Fibroblast of skin of abdomen (primary cell): ENCODE measurements around the gene LRCH1.
A peak's percentile ranks its signal among the peaks of the same experiment; 100 is the strongest.

ENCODE experiments used
- DNase-seq: peaks from one replicate; pipeline ENCODE4 v3.0.0-alpha.2; 2013

The LRCH1 gene

DNA sequence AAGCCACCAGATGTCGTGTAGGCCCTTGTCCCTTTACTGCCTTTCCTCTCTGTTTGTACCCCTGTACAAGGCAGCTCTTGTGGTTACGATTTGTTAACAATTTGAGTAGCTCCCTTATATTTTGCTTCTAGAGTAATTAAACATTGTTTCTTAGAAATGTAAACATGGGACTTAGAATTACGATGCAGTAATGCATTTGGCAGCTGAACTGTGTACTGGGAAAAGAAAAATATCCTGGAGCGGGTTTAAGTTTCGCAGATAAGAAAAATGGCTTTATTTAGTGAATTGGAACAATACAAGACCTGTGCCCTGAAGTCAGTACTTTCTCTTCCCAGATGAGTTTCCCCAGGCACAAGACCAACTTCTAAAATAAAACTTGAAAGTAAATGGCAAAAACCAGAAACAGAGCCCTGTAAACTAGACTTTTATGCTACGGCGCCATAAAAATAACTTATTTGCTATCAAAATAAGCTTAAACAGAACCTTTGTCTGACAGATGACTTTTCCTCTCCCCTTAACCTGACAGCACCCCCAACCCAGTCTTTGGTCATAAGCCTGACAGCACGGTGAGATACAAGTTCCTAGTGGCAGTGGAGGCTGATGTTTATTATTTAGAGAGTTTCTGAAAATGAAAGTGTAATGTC lies 63.0 kb downstream of the LRCH1 start:
- DNase-seq: no peak

DNA sequence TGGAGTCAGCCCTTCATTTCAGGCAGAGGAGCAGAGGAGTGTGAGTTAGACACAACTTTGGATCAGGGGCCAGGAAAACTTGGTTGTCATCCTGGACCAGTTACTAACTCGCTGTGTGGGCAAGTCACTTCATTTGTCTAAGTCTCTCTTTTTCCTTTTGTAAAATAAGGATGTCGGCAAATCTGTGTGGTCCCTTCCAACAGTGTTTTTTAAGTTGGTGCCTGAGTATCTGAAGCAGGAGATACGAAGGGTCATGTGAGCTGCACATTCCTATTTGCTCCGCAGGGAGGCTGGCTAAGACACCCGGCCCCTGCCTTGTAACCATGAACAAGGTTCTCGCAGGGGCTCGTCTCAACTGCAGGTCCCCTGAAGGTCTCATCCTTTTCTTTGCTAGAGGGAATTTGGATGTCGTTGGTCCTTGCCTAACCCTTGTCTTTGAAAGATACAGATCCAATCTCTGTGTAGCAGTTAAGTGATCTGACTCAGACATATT lies 64.3 kb downstream of the LRCH1 start:
- no peak for DNase-seq

DNA sequence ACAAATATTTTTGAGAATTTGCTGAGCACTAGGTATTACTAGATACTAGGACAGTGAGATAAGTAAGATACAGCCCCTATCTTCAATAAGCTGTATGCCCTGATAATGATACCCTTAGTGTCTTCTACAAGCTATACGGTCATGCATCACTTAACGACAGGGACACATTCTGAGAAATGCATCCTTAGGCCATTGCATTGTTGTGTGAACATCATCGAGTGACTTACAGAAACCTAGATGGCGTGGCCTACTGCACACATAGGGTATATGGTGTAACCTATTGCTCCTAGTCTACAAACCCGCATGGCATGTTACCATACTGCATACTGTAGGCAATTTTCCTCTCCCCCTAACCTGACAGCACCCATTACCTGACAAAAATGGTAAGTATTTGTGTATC lies 64.9 kb downstream of the LRCH1 start:
- no peak for DNase-seq

DNA sequence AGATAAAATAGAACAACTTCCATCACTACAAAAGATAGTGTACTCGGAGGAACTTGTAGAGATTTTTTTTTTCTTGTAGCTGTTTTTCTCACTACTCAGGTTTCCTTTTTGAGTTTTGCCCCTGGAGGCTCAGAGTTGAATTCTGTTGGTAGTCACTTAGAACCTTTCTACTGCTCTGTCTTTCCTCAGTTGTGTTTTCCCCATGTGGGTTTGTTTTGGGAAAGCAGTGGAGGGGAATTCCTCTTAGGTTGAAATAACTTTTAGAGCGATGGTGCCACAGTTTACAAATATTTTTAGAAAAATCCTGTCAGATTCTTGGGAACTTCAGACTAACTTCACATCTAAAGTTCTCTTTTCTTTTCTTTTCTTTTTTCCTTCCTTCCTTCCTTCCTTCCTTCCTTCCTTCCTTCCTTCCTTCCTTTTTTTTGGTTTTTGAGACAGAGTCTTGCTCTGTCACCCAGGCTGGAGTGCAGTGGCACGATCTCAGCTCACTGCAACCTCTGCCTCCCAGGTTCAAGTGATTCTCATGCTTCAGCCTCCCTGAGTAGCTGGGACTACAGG lies 65.8 kb downstream of the LRCH1 start:
- no peak for DNase-seq

DNA sequence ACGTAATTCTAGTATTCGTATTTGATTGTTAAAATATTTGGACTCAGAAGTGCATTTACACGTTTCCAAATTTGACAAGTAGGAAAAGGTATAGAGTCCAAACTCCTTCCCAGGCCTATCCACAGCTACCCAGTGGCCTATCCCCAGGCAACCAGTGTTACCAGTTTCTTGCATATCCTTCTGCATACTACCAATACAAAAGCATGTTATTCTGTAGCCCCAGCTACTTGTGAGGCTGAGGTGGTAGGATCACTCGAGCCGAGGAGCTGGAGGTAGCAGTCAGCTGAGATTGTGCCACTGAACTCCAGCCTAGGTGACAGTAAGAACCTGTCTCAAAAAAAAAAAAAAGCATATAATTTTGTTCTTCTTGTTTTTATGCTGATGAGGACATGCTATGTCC lies 67.1 kb downstream of the LRCH1 start:
- DNase-seq: no peak

DNA sequence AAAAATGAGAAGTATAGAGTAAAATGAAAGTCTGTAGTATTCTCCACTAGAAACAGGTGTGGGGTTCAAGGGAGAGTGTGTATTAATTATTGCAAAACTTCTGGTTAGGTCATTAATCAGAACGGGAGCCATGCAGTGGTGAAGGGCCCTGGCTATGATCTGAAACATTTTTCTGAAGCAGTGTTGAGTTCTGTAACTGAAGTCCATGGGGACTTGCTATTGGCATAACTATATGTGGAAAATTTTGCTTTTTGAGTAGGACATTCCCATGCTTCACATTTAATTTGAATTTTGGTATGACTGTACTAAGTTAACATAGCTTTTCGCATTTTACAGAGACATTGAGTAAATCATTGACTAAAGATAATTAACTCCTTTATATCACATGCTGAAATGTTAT lies 67.5 kb downstream of the LRCH1 start:
- DNase-seq: no peak

DNA sequence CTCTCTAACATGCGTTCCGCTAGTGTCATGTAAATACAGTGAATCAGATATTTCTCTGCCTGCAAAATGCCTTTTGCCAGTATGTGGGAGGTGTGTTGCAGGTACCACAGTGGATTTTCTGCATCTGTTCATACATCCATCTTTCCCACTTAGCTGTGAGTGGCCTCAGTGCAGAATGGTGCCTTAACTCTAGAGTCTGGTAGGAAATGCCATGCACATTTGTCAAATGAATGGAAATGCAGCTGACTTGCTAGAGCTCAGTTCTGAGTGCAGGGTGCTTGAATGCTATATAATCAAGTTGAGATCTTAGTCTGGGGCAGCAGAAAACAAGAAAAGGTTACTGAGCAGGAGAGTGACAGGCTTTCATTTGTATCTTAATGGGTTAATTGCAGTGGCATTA lies 68.2 kb downstream of the LRCH1 start:
- no peak for DNase-seq

DNA sequence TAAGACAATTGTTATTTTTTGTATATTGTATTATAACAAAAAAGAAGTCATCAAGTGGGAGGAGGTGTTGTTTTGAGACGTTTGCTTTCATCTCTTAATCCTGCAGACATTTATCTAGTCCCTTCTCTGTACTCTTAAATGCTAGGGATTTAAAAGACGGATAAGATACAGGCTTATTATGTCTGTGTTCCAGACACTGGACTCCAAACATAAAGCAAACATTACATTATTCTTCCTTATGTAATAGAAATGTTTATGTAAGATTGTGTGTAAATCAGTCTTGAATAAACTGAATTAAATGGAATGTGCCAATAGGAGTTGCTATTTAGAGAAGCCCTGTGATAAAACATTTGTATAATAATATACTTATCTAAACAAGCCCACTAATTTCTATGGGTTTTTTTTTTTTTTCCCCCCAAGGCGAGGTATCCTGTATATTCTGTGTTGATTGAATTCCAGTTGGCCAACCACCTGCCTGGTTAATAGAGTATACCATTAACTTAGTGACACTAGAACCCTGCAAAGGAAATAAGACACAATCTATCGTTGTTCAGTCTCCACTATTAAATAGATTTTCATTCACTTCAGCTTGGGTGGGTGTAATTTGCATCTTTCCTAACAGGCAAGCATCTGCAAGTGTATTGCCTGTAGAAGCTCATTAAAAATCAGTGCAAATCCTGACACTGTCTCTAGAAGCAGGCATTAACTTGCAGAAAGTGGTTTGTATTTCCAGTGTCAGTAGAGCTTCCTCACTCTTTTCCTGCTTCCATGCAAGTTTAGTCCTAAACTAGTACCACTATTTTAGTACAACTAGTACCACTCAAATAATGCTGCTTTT lies 69.0 kb downstream of the LRCH1 start:
- DNase-seq: no peak

DNA sequence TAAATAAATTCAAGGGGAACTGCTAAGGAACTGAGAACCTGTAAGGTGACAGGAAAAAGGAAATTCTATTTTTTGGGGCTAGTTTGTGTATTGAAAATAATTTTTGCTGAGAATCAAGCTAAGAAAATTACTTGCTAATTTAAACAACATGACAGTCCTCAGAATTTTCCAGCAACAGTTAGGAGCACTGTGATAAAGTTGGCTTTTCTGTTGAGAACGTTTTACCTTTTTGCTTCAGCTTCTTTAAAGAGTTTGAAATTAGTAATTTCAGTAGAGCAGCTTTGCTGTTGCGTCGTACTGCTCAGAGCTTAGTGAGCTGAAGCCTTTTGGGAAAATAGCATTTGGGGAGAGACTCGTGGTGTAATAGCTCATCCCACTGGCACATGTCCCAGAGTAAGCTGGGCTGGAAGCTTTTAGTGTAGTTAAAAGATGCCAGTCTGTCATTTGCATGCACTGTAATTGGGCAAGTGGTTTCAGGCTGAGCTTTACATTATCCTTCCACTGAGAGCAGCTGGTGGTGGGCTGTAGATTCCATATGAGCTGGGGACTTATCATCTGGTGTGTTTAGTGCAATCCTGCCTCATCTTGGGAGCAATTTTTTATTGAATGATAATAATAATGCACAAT lies 69.8 kb downstream of the LRCH1 start:
- DNase-seq: peak; percentile 84

DNA sequence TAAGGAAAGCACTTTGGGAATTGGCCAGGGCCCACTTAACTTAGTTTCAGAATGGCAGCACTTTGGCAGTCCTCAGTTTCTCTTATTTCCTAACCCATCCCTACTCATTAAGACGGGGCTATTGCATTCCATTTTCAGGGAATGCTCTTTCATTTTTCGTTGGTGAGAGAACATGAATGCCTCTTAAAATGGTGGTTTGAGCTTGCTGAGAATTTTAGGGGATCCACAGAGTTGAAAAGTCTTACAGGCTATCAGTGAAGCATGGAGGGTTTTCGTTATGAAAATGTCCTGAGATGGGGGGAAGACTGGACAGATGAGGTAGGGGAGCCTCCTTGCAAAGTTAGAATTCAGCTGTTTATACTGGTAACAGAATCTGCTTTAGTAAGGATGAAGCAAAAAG lies 71.4 kb downstream of the LRCH1 start:
- no peak for DNase-seq

DNA sequence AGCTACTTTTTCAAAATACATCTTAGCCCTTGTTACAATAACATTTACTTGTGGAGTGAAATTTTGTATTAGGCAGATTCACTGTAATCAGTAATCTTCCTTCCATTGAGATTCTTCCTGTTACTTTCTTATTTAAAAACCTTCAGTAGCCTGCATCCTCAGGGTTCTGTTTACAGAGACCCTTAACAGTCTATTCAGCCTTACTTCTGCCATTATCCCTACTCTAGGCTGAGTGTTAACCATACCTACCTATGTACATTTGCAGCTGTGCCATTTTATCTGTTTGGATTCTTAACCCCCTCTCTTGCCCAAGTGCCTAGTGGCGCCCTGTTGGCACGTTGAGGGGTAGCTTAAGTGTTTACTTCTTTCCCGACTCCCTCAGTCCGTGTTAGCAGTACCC lies 71.9 kb downstream of the LRCH1 start:
- no peak for DNase-seq

DNA sequence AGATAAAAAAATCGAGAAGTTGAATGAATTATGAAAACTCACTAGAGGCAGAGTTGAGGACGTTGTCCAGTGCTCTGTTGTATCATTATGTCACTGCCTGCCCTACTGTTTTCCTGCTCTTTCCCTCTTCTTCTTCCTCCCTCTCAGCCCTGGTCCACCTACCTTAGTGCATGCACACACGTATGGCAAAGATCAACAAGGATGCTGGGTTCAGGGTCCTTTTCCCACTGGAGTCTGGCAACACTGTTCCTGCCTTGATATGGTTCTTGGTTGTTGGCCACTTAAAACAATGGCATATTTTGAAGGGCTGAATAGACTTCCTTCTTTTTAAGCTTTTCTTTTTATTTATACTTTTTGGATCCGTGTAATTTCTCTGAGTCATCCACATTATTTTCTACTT lies 74.5 kb downstream of the LRCH1 start:
- no peak for DNase-seq

DNA sequence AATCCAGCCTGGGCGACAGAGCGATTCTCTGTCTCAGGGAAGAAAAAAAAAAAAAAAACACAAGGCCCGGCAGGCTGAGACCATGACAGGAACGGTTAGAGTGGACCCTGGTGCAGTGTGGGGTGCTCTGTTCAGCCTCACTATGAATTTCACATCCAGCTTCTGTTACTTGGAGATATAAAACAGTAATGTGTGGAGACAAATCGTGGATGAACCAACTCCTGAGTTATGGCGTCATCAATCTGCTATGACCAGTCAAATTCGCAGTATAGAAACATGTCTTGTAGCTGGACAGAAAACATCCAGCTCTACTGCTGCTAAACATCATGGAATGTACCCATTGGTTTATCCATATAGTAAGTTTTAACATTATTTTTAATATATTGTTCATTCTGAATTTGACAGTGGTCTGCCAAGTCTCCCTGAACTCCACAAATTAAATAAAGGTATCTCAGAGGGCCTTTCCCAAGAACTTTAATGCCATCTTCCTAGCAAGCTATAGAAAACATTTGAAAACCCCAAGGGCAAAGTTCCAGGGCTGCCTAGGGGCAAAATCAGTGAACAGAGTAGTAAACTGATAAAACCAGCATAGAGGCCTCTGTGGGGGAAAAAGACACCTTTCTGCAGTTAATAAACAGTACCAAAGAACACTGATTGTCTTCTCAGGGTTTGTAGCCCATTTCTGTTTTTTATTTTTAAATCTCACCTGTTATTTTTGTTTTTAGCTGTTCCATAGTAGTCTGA lies 75.8 kb downstream of the LRCH1 start:
- no peak for DNase-seq

DNA sequence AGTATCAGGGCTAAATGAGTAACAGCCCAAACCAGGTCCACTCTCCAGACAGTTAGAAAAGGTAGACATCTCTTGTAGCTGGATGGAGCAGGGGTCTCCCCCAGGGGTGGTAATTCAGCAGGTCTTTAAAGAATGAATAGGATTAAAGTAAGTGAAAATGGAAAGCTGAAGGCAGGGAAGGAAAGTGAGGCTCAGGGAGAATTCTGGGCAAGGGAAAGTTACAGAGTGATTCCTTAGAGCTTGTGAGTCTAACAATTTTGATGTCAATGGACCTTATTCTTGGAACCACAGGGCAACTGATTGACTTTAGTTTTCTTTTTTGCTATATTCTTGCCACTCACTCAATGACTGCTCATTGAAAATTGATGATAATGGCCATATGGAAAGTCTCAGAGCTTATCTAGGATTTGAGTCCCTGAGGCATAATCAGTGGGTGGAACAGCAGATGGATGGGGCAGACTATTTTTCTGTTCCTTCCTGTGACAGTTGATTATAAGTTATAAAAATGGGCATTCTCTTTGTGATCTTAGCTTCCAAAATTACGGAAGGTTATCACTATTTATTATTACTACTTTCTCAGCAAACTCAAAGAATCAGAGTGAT lies 76.9 kb downstream of the LRCH1 start:
- DNase-seq: no peak

DNA sequence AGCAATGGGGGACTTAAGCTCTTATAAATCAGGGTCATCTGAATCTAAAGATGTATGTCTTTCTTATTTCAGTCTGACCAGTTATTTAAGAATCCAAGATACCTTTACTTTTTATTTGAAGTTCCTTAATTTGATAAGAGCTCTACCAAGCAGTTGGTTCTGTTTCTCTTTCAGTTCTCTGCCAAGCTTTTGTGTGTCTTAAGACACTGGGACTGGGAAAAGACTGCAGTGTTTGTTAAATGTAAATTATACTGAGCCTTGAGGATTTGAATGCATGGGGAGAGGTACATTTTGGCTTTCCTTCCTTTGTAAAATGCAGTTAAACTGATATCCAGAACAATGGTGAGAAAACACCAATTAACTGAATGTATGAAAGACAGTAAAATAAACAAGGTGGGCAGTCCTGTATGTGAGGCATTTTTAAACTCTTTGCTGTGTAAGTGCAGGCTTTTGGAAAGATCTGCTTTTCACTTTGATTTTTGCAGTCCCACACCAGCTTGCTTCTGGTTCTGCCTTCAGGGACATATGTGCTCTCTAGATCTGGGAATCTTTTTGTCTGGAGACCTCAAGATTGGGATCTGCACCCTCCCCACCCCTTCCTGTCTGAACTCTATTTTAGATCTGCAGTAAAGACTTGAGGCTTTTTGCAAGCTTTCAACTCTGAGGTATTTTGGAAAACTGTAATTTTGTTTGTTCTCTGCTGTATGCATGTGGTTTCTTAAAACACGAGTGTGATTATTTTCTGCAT lies 77.6 kb downstream of the LRCH1 start:
- no peak for DNase-seq

DNA sequence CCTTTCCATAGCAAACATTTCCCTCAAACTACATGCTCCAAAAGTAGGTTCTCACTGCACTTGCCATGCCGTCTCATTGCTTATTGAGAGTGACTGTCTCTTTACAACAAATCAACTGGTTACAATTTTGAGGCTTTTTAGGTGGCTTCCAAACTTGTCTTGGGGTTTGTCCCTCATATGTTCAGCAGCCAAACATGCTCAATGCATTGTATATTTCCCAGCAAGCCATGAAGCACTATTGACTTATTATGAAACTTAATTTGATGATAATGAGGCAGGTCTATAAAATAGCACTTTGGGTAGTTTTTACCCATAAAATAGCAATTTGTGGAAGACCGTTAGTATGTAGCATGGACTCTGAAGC lies 78.2 kb downstream of the LRCH1 start:
- no peak for DNase-seq

DNA sequence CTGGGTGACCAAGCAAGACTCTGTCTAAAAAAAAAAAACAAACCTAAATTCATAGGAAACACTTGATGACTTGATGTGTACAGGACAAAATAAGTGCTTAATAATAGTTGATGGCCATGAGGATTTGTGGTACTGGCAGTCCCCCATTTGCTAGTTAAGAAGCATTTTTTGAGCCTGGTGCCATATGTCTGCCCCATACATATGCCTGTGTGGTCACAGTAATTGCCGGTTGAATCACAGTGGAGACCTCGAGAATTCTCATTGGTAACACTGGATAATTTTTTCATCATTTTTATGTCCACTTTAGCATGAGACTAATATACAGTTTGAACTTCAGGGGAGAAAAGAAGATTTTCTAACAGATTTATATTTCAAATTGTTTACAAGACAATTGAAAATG lies 79.2 kb downstream of the LRCH1 start:
- DNase-seq: peak; percentile 55

DNA sequence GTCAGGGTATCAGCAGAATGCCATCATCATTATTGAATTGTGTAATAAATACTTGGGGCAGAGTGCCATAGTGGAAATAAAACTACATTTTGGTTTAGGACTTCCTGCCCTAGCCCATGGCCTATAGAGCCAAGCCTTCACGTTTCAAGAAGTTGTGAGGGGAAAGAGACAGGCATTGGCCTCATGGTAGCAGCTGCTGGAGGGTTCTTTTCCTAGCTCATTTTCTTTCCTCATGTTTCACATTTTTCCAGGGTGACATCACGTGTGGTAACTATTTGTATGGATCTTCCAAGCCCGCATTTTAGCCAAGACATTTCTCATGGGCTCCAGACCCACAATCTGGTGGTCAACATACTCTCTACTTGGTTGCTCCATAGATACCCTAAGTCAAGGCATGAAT lies 80.4 kb downstream of the LRCH1 start:
- DNase-seq: peak; percentile 90

DNA sequence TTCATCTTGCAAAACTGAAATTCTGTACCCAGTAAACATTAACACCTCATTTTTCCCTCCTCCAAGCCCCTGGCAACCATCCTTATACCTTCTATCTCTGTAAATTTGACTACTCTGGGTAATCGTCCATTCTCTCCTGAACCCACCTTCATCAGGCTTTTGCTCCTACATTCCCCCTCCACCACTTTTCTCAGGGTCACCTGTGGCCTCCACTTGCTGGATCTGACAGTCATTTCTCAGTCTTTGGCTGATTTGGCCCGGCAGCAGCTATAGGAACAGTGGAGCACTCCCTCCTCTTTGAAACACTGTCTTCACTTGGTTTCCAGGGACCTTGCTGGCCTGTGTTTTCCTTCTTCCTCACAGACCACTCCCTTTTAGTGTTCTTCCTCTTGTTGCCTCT lies 83.5 kb downstream of the LRCH1 start:
- DNase-seq: no peak

DNA sequence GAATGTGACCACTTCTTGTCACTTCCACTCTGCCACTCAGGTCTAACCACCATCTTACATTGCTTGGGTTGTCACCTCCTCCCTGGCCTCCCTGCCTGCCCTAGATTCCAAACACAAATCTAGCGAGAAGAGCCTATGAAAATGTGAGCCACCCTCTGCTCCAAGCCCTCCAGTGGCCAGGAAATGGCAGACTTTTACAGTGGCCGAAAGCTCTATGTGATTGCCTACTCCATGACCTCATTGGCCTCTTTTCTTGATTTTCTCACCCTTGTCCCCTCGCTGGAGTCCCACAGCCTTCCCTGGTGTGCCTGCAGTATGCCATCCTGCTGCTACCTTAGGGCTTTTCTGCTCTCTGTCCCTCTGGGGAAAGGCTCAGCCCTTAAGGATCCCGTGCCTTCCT lies 84.2 kb downstream of the LRCH1 start:
- no peak for DNase-seq

DNA sequence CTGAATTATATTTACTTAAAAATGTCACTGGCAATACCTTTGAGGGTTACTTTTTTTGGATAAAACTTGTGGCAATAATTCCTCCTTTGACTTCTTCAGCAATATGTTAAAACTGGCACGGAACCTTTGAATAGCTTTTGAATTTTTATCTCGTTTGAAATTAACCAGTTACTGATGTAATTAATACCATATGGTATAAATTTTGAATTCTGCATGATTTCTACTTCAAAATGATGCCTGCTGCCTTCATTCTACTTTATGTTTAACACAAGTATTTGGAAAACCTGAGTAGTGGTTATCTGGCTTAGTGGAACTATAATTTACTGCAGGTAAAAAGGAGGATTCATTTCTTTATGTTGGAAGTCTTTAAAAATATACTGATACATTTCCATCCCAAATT lies 85.3 kb downstream of the LRCH1 start:
- no peak for DNase-seq
